Measurements from ENCODE around the gene ABCC8.

Gene ABCC8

DNA sequence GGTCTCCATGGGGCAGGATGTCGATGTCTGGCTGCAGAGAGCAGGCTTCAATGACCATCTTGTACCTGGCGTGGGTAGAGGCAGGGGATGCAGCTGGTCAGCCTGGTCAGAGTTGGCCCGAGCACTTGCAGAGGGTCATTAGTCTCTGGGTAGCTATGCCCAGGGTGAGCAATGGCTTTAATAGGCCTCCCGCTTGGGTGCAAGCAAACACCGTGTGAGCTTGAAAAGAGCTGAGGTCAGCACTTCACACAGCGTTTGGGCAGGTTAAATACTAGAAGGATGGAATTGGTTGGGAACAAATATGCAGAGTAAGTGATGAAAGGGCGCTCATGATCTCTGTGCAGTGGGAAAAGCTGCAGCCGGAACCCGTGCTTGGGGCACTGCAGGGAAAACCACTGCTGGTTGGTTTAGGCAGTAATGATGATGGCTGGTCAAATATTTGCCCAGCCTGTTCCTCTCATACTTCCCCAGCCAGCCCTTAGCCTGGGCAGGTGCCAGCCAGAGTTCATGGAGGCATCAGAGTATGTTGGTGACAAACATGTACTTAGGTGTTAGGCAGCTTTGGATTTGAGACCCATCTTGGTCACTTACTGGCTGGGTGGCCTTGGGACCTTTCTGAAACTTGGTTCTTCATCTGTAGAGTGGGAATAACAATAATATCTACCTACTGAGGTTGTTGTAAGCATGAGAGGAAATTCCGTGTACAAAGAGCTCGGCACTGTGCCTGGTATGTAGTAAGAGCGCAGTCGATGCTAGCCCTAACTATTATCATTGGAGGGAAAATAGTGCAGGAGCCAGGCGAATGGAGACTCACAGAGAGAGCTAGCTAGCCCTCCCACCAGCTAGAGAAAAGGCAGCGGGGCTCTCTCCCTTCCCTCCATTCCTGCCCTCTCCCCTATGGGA lies 63.0 kb downstream of the ABCC8 start:
- H3K4me3 ChIP-seq (ENCODE audit: control insufficient read depth, low read depth, low read length) = no peak overlapping the region
- TF ChIP-seq, protein P1, sequence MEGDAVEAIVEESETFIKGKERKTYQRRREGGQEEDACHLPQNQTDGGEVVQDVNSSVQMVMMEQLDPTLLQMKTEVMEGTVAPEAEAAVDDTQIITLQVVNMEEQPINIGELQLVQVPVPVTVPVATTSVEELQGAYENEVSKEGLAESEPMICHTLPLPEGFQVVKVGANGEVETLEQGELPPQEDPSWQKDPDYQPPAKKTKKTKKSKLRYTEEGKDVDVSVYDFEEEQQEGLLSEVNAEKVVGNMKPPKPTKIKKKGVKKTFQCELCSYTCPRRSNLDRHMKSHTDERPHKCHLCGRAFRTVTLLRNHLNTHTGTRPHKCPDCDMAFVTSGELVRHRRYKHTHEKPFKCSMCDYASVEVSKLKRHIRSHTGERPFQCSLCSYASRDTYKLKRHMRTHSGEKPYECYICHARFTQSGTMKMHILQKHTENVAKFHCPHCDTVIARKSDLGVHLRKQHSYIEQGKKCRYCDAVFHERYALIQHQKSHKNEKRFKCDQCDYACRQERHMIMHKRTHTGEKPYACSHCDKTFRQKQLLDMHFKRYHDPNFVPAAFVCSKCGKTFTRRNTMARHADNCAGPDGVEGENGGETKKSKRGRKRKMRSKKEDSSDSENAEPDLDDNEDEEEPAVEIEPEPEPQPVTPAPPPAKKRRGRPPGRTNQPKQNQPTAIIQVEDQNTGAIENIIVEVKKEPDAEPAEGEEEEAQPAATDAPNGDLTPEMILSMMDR (conservative IDR thresholded peaks at IDR 0.05; ENCODE audit: control insufficient read depth, insufficient read depth, low read depth, low read length) = no peak
- DNase-seq (ENCODE audit: low read depth) = no peak

DNA sequence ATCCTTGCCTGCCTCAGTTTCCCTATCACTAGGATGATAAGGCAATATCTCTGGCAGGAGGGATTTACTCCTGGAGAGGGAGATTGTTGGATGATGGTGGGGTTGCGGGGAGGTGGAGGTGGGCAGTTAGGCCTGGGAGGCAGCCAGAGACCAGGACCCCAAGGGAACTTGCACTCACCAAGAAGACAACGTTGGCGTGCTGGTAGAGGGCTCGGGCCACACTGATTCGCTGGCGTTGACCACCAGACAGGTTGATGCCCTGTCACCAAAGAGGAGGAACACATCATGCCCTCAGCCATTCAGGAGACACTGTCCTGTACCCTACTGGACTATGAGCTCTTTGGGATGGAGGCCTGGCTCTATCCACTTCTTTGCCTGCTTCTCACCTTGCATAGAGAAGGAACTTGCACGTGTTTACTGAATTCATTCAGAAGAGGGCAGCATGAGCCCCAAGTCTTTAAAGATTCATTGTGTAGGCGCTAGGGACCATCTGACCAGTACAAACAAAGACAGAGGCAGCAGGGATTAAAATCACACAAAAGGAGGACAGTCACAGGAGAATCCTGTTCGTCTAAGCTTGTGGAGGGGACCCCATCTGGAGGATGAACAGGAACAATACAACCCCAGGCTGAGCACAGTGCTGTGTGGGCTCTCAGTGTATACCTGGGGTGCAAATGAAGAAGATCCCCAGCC lies 64.0 kb downstream of the ABCC8 start:
- no peak for DNase-seq (ENCODE audit: low read depth)
- TF ChIP-seq, protein P1 (conservative IDR thresholded peaks at IDR 0.05; ENCODE audit: control insufficient read depth, insufficient read depth, low read depth, low read length) = no peak
- H3K4me3 ChIP-seq (ENCODE audit: control insufficient read depth, low read depth, low read length) = no peak overlapping the region

DNA sequence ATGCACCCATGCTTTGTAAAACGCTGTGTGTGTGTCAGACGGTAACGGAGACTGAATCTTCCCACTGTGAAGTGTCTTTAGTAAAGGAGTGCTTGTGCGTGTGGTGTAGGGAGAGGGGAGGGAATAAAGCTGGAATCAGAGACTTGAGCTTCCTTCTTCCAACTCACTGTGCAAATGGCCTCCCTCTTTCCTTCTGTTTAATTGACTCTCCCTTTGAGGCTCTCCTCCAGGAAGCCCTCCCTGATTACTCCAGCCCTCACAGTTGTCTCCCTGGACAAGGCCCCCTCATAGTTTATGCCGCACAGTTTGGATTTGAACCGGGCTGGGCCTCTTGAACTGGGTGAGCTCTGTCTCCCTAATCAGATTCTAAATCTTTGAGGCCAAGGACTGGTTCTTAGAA lies 65.2 kb downstream of the ABCC8 start:
- DNase-seq (ENCODE audit: low read depth) = no peak
- TF ChIP-seq, protein P1 (conservative IDR thresholded peaks at IDR 0.05; ENCODE audit: control insufficient read depth, insufficient read depth, low read depth, low read length) = no peak
- no peak overlapping the region for H3K4me3 ChIP-seq (ENCODE audit: control insufficient read depth, low read depth, low read length)

DNA sequence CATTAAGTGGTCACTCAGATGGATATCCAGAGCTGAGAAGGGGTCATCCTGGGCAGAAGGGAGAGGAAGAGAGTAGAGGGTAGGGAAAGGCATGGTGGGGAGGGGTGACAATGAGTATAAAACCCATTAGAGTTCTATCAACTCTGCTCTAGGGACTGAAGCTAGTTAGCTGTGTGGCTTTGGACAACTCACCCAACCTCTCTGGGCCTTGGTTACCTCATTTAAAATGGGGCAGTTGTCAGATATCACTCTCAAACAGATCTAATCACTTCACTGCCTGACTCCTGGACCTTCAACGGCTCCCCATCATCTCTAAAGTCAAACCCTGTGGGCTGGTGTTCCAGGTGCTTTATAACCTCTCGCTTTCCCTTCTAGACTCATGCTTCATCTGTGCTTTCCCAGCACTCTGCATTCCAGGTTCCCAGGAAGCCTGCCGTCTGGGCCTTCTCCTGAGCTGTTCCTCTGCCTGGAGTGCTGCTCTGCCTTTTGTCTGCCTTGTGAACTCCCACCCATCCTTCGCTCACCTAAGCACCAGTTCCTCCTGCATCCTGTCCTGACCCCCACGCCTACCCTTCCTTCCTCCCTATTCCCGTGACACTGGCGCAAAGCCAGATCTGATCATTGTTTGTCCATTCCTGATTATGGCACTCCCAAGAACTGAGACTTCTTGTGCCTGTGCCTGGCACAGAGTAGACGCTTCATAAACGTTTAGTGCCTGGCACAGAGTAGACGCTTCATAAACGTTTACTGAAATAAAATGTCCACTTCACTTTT lies 65.9 kb downstream of the ABCC8 start:
- H3K4me3 ChIP-seq (ENCODE audit: control insufficient read depth, low read depth, low read length) = no peak overlapping the region
- DNase-seq (ENCODE audit: low read depth) = no peak
- TF ChIP-seq, protein P1 (conservative IDR thresholded peaks at IDR 0.05; ENCODE audit: control insufficient read depth, insufficient read depth, low read depth, low read length) = no peak

DNA sequence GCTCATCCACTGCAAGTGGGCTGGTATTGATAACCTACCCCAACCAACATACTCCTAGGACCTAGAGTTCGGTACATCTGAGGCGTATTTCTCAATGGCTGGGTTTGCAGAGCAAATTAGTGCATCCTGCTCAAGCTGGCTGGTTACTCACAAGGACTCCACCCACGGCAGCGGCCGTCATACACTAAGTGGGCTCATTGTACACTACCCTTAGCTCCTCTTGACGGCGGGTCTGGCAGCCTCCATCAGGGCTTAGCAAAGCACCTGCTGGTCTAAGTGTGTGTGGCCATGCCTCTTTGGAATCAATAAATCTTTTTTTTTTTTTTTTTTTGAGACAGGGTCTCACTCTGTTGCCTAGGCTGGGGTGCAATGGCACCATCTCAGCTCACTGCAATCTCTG lies 68.0 kb downstream of the ABCC8 start:
- no peak overlapping the region for H3K4me3 ChIP-seq (ENCODE audit: control insufficient read depth, low read depth, low read length)
- TF ChIP-seq, protein P1 (conservative IDR thresholded peaks at IDR 0.05; ENCODE audit: control insufficient read depth, insufficient read depth, low read depth, low read length) = no peak
- DNase-seq (ENCODE audit: low read depth) = no peak

DNA sequence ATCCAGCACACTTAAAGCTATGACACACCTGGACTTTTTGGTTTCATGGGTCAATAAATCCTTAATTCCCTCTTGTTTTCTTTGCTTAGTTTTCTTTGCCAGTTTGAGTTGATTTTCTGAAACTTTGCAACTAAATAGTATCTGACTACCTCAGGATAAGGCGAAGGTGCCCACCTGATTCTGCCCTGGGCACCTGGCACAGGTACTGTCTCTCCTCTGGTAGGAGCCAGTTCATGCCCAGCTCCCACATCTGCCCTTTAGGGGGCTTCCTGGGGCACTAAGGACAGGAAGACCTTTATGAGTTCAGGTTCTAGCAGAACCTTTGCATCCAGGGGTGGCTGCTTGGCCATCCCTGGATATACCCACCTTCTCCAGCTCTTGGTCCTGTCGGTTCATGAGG lies 68.6 kb downstream of the ABCC8 start:
- no peak overlapping the region for H3K4me3 ChIP-seq (ENCODE audit: control insufficient read depth, low read depth, low read length)
- no peak for DNase-seq (ENCODE audit: low read depth)
- TF ChIP-seq, protein P1 (conservative IDR thresholded peaks at IDR 0.05; ENCODE audit: control insufficient read depth, insufficient read depth, low read depth, low read length) = no peak

All from fibroblast of mammary gland (primary cell).